ENCODE measurements around the gene HS2ST1. TPM values are rescaled to one million over a fixed set of nuclear protein-coding genes. Genes with fewer than 3 reads are reported as not detected.

Gene HS2ST1
- total RNA-seq, 3 donors from 2014 or later (not counting 1 experiment from before 2014, with no cell fraction given) = 12.5 to 18.4 (median 14.3) TPM

DNA sequence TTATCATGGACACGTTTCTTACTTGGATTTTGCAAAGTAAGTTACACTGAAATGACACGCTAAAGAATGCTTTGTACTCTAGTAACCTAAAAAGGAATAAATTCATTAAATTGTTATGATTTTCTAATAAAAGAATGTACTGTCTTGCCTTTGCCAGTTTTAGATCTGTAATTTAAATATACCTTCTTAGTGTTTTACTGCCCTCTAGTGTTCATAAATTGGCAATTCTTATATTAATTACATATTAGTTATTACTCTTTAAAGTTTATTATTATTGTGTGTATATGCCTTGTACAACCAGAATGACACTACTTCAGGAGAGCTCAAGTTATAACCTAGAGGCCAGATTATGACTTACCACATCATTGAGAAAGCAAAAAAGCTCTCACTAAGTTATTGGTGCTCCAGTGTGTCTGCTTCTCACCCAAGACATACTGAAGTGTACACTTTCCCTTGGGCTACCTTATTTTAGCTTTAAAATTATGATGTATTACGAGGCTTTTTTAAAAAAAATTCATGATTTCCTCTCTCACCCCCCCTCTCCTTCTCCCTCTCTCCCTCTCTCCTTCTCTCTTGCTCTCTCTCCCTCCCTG is 169.9 kb downstream of the HS2ST1 start:
- H3K27me3 ChIP-seq (ENCODE audit: control insufficient read depth, insufficient read depth, low read length) = no peaks in the 10 kb centered on the region
- Mint-ChIP-seq H3K4me3 (no peak overlapping the region), H3K27me3 (ENCODE audit: low read depth in 2 of 2) (no peaks in the 10 kb centered on the region), H3K36me3 (no peaks in the 10 kb centered on the region), H3K9me3 (no peaks in the 10 kb centered on the region), H3K4me1 (peaks cover 2 to 6% of the 10 kb centered on the region in 2 donors), H3K27ac (no peak overlapping the region)
- H3K4me1 ChIP-seq (ENCODE audit: control insufficient read depth, insufficient read depth, low read length) = no peaks in the 10 kb centered on the region
- H3K9me3 ChIP-seq (ENCODE audit: control insufficient read depth, insufficient read depth, low read length) = no peaks in the 10 kb centered on the region
- intact Hi-C loops (cut with micrococcal nuclease) = loop anchor here (1.0 kb wide), 1 partner anchor 251 kb away; no protein-coding TSS in a partner anchor
- WGBS (ENCODE audit: insufficient coverage) = 87% methylated on average over 2 of the region's 3 CpGs
- ATAC-seq (peak in 1 of 3 donors; percentile 36), DNase-seq (peak in 1 of 2 donors; percentile 57)
- H3K4me3 ChIP-seq (ENCODE audit: low read length) = no peak overlapping the region
- no peak overlapping the region for H3K27ac ChIP-seq (ENCODE audit: low read length)
- no peaks in the 10 kb centered on the region for H3K36me3 ChIP-seq (ENCODE audit: control insufficient read depth, insufficient read depth, low read length)
- TF ChIP-seq CTCF (IDR thresholded peaks at IDR 0.05) = peak; percentile 72

DNA sequence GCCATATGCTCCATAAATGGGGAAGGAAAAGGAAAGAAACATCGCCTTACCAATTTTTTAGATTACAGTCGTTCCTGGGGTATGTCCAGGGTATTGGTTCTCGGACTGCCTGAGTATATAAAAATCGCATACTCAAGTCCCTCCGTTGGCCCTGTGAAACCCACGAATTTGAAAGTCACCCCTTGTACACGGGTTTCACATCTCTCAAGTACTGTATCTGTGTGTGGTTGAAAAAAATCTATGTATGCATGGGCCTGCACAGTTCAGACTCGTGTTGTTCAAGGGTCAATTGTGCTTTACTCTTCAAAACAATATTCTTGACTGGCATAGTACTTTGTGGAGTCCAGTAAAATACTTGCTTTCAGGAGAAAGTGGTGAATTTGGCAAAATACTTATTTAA is 171.7 kb downstream of the HS2ST1 start:
- Histone ChIP-seq H3K27ac (ENCODE audit: low read length) (no peak overlapping the region), H3K36me3 (ENCODE audit: control insufficient read depth, insufficient read depth, low read length) (no peaks in the 10 kb centered on the region), H3K4me3 (ENCODE audit: low read length) (no peak overlapping the region), H3K4me1 (ENCODE audit: control insufficient read depth, insufficient read depth, low read length) (no peaks in the 10 kb centered on the region), H3K27me3 (ENCODE audit: control insufficient read depth, insufficient read depth, low read length) (no peaks in the 10 kb centered on the region), H3K9me3 (ENCODE audit: control insufficient read depth, insufficient read depth, low read length) (no peaks in the 10 kb centered on the region)
- 90% methylated on average over 8 of the region's 8 CpGs for WGBS (ENCODE audit: insufficient coverage)
- Mint-ChIP-seq H3K27ac (no peak overlapping the region), H3K36me3 (no peaks in the 10 kb centered on the region), H3K4me1 (peaks cover 7 to 10% of the 10 kb centered on the region in 2 donors), H3K27me3 (ENCODE audit: low read depth in 2 of 2) (no peaks in the 10 kb centered on the region), H3K4me3 (no peak overlapping the region), H3K9me3 (no peaks in the 10 kb centered on the region)
- intact Hi-C loops (cut with micrococcal nuclease) = no loop called here
- TF ChIP-seq CTCF (IDR thresholded peaks at IDR 0.05) = no peak
- DNase-seq = no peak
- no peak for ATAC-seq

DNA sequence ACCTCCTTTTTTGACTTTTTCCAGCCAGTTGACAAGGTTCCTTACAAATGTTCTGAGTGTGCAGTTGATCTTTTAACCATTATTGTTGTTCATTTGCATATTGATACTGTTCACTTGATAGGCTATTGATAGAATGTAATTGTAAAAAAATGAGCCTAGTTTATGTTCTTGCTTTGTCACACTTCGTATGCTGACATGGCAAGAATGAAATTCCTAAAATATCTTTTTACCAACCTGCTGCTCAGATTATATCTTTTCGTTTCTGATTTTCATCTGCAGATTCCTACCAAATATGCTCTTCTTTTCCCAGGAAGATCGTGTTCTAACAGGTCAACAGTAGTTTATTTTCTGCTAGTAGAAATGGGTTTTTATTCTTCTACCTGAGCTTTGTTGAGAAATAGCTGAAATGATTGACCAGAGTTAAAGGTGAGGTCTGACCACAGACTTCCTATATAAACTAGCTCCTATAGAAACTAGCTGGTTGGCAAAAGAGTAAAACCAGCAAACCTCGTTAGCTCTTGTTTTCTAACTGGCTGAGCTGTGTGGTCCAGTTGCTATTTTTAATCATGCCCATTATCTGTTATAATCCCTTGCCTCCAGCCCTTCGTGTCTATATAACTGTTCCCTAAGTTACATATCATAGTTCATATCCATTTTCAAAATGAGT is 174.8 kb downstream of the HS2ST1 start:
- Histone ChIP-seq H3K4me3 (ENCODE audit: low read length) (no peak overlapping the region), H3K27me3 (ENCODE audit: control insufficient read depth, insufficient read depth, low read length) (no peaks in the 10 kb centered on the region), H3K4me1 (ENCODE audit: control insufficient read depth, insufficient read depth, low read length) (no peaks in the 10 kb centered on the region), H3K27ac (ENCODE audit: low read length) (no peak overlapping the region), H3K36me3 (ENCODE audit: control insufficient read depth, insufficient read depth, low read length) (no peaks in the 10 kb centered on the region), H3K9me3 (ENCODE audit: control insufficient read depth, insufficient read depth, low read length) (no peaks in the 10 kb centered on the region)
- DNase-seq (no peak), ATAC-seq (no peak)
- Mint-ChIP-seq H3K4me3 (no peak overlapping the region), H3K4me1 (peaks cover 7 to 10% of the 10 kb centered on the region in 2 donors), H3K36me3 (no peaks in the 10 kb centered on the region), H3K9me3 (no peaks in the 10 kb centered on the region), H3K27me3 (ENCODE audit: low read depth in 2 of 2) (no peaks in the 10 kb centered on the region), H3K27ac (no peak overlapping the region)
- intact Hi-C loops (cut with micrococcal nuclease) = no loop called here
- WGBS (ENCODE audit: insufficient coverage) = 50% methylated on average over 4 of the region's 5 CpGs
- no peak for TF ChIP-seq CTCF (IDR thresholded peaks at IDR 0.05)
